Lower leg skin (tissue), 3 donors: ENCODE results near the gene PRRT3.
"Not testable (repeated sequence)": the region's sequence is repeated elsewhere in the genome, so short reads cannot be mapped to it uniquely, and the experiment has no call there.

ENCODE experiments used
- CTCF ChIP-seq, 3 donors: fragments of 450-650 bp; IDR thresholded peaks; one replicate each; pipeline ENCODE4 v1.5.1; 2016; ENCODE audit warnings: antibody characterized with exemption in 3 of 3, mild to moderate bottlenecking in 3 of 3, moderate library complexity in 2 of 3
- POLR2A ChIP-seq, 2 donors: fragments of 450-650 bp; IDR thresholded peaks; one replicate each; pipeline ENCODE4 v1.6.1; 2016 to 2017; ENCODE audit warnings: antibody characterized with exemption in 2 of 2, mild to moderate bottlenecking in 1 of 2, moderate library complexity in 1 of 2

- TF ChIP-seq CTCF, POLR2A (IDR thresholded peaks at IDR 0.05): not testable (repeated sequence)
These were observed 51.2 kb downstream of the PRRT3 start for GRCh38 chr3:9900965-9901415.
